ENCODE results near the gene DCAF8.

GRCh38 chr1:160238408-160238807 lies 23.9 kb downstream of the DCAF8 start:
- no peak for TF ChIP-seq POLR2A (IDR thresholded peaks at IDR 0.05; ENCODE audit: borderline replicate concordance, extremely low read depth, insufficient read depth, insufficient read length)
- no peak for TF ChIP-seq EZH2 (IDR thresholded peaks at IDR 0.05)
- TF ChIP-seq CTCF (IDR thresholded peaks at IDR 0.05 in 2 of 3, conservative IDR thresholded peaks at IDR 0.05 in 1 of 3; ENCODE audit: borderline replicate concordance in 1 of 3, insufficient read depth in 1 of 3, low read depth in 2 of 3, low read length in 2 of 3) = no peak
- TF ChIP-seq ATF3 (IDR thresholded peaks at IDR 0.05) = no peak
